Stomach (tissue), 9 donors: ENCODE data around the gene RHOH. TPM values are rescaled to one million over a fixed set of nuclear protein-coding genes. Genes with fewer than 3 reads are reported as not detected.

Experiments
- DNase-seq, 2 donors: peaks; one replicate each; pipeline versions ENCODE4 v3.0.0 to v3.0.0-alpha.2; 2013 to 2019
- H3K27ac ChIP-seq, 5 donors: fragments of 200-600 bp in 4 of 5; sonication (generic) in 4 of 5; one replicate each; pipeline ENCODE4 v1.5.1; 2013 to 2019; ENCODE audit warnings: mild to moderate bottlenecking in 1 of 5, moderate library complexity in 1 of 5
- H3K27me3 ChIP-seq, 3 donors: fragments of 200-600 bp; sonication (generic); one replicate each; pipeline ENCODE4 v1.5.1; 2017 to 2019; ENCODE audit warnings: mixed run types in 1 of 3
- H3K36me3 ChIP-seq, 4 donors: fragments of 200-600 bp; sonication (generic); 1 replicate in 3 of 4; 2 replicates in 1 of 4; pipeline ENCODE4 v1.5.1; 2016 to 2019
- H3K4me1 ChIP-seq, 4 donors: fragments of 200-600 bp; sonication (generic); one replicate each; pipeline ENCODE4 v1.5.1; 2016 to 2019
- H3K4me3 ChIP-seq, 4 donors: fragments of 200-600 bp; sonication (generic) in 3 of 4; one replicate each; pipeline ENCODE4 v1.5.1; 2016 to 2019; ENCODE audit warnings: mild to moderate bottlenecking in 1 of 4
- H3K9me3 ChIP-seq, 4 donors: fragments of 200-600 bp; sonication (generic); one replicate each; pipeline ENCODE4 v1.5.1; 2016 to 2019
- CTCF ChIP-seq, 7 experiments: fragments of 450-650 bp in 4 of 7; fragments of 200-600 bp in 3 of 7; sonication (generic) in 3 of 7; IDR thresholded peaks; one replicate each; pipeline ENCODE4 v1.5.1; 2016 to 2019; ENCODE audit warnings: antibody characterized with exemption in 7 of 7, control low read depth in 2 of 7, mild to moderate bottlenecking in 1 of 7
- EP300 ChIP-seq: sonication (generic); formaldehyde crosslinking; IDR thresholded peaks from one replicate; pipeline ENCODE4 v1.6.1; 2017; ENCODE audit warnings: antibody characterized with exemption
- POLR2A ChIP-seq, 4 donors: fragments of 450-650 bp; IDR thresholded peaks; one replicate each; pipeline ENCODE4 v1.6.1; 2016; ENCODE audit warnings: antibody characterized with exemption in 4 of 4, control low read depth in 2 of 4, mild to moderate bottlenecking in 1 of 4, moderate library complexity in 1 of 4
- POLR2AphosphoS5 ChIP-seq, 3 donors: sonication (generic); formaldehyde crosslinking; IDR thresholded peaks; one replicate each; pipeline ENCODE4 v1.6.1; 2016; ENCODE audit warnings: antibody characterized with exemption in 3 of 3
- WGBS, 5 donors: extraction: QIAGEN DNeasy Blood & Tissue Kit in 3 of 5; methylation state at CpG; one replicate each; pipeline versions ENCODE4 v1.1.5 to v1.1.7; 2013 to 2018; 5-methylcytosine and 5-hydroxymethylcytosine counted together
- intact Hi-C: fragments of 100-400 bp; cut with DNase I; formaldehyde crosslinking; loops from one replicate; pipeline ENCODE4 v1.15.1; 2023; ENCODE audit warnings: low total_unique reads
- polyA plus RNA-seq, 3 donors: library from polyadenylated mRNA; stranded (reverse); fragments of 200-250 nt; gene quantifications; one replicate each; pipeline ENCODE4 v1.2.3, GENCODE V29; 2013
- total RNA-seq, 5 donors: library from RNA; depleted of rRNA; stranded (reverse); fragments of >200 nt; gene quantifications; one replicate each; pipeline versions ENCODE4 v1.1.0 to v1.2.3, GENCODE V29; 2014 to 2016
- donor health status: healthy with polysubstance abuse.
- donor health status: Bipolar disorder and iron deficiency.
- donor health status: healthy.

The RHOH gene
- total and polyA plus RNA-seq, 8 donors: 1.3 to 7.5 (median 4.0) TPM

GRCh38 chr4:40206426-40206825, 9.6 kb downstream of the RHOH start:
- WGBS, 5 donors: 46 to 63% (median 57%) methylated on average over 2 of the region's 2 CpGs
- Histone ChIP-seq H3K27ac (peak overlapping the region in 4 of 5 donors; percentile 57 to 83 (median 65)), H3K4me3 (no peak overlapping the region), H3K36me3 (no peaks in the 10 kb centered on the region), H3K27me3 (no peaks in the 10 kb centered on the region), H3K4me1 (no peaks in the 10 kb centered on the region), H3K9me3 (no peaks in the 10 kb centered on the region)
- intact Hi-C loops: no loop called here
- DNase-seq: no peak
- TF ChIP-seq EP300 (no peak), CTCF (IDR thresholded peaks at IDR 0.05) (no peak), POLR2AphosphoS5 (IDR thresholded peaks at IDR 0.05) (no peak), POLR2A (IDR thresholded peaks at IDR 0.05) (no peak)

- Histone ChIP-seq H3K36me3 (no peaks in the 10 kb centered on the region), H3K4me1 (peaks cover 0 to 11% (median 0%) of the 10 kb centered on the region in 4 donors), H3K27me3 (no peaks in the 10 kb centered on the region), H3K4me3 (no peak overlapping the region), H3K27ac (no peak overlapping the region), H3K9me3 (no peaks in the 10 kb centered on the region)
- WGBS, 5 donors: 85 to 93% (median 90%) methylated on average over 4 of the region's 4 CpGs
- no peak for DNase-seq
- intact Hi-C loops: no loop called here
- TF ChIP-seq CTCF (IDR thresholded peaks at IDR 0.05): no peak
- no peak for TF ChIP-seq POLR2AphosphoS5 (IDR thresholded peaks at IDR 0.05)
- TF ChIP-seq POLR2A (IDR thresholded peaks at IDR 0.05): no peak
- TF ChIP-seq EP300: no peak
Measured at GRCh38 chr4:40209401-40209800, 12.6 kb downstream of the RHOH start.

- Histone ChIP-seq H3K36me3 (no peaks in the 10 kb centered on the region), H3K4me3 (no peak overlapping the region), H3K9me3 (no peaks in the 10 kb centered on the region), H3K27ac (peak overlapping the region in 1 of 5 donors; percentile 20), H3K4me1 (peaks cover 0 to 11% (median 0%) of the 10 kb centered on the region in 4 donors), H3K27me3 (no peaks in the 10 kb centered on the region)
- intact Hi-C loops: no loop called here
- DNase-seq: no peak
- 79 to 95% (median 91%) methylated on average over 5 of the region's 5 CpGs for WGBS, 5 donors
- TF ChIP-seq POLR2AphosphoS5 (IDR thresholded peaks at IDR 0.05) (no peak), EP300 (no peak), CTCF (IDR thresholded peaks at IDR 0.05) (no peak), POLR2A (IDR thresholded peaks at IDR 0.05) (no peak)
Measured at GRCh38 chr4:40210776-40211175, 13.9 kb downstream of the RHOH start.

GRCh38 chr4:40211224-40212185, 14.7 kb downstream of the RHOH start:
- TF ChIP-seq POLR2A (IDR thresholded peaks at IDR 0.05) (no peak), POLR2AphosphoS5 (IDR thresholded peaks at IDR 0.05) (no peak), EP300 (no peak), CTCF (IDR thresholded peaks at IDR 0.05) (no peak)
- intact Hi-C loops: no loop called here
- Histone ChIP-seq H3K27me3 (no peaks in the 10 kb centered on the region), H3K36me3 (no peaks in the 10 kb centered on the region), H3K4me3 (no peak overlapping the region), H3K27ac (peak overlapping the region in 1 of 5 donors; percentile 20), H3K4me1 (peaks cover 0 to 11% (median 0%) of the 10 kb centered on the region in 4 donors), H3K9me3 (no peaks in the 10 kb centered on the region)
- no peak for DNase-seq
- WGBS, 5 donors: 70 to 83% (median 76%) methylated on average over 13 of the region's 13 CpGs
